Fibroblast of the aortic adventitia (primary cell): ENCODE data around the gene ING3. TPM values are rescaled to one million over a fixed set of nuclear protein-coding genes. Genes with fewer than 3 reads are reported as not detected.

Experiments
- DNase-seq: peaks from one replicate; pipeline ENCODE4 v3.0.0-alpha.2; 2010; ENCODE audit warnings: low read depth
- H3K4me3 ChIP-seq: 2 replicates; pipeline ENCODE4 v1.5.1; 2011; ENCODE audit warnings: low read depth, mild to moderate bottlenecking, control low read depth, low read length, moderate library complexity
- CTCF ChIP-seq: IDR thresholded peaks from 2 replicates; pipeline ENCODE4 v1.5.1; 2011; ENCODE audit warnings: mild to moderate bottlenecking, low read length, control low read depth, inconsistent platforms; ENCODE audit not compliant: insufficient read depth
- total RNA-seq: library from RNA; depleted of rRNA; stranded (reverse); fragments of >200 nt; gene quantifications from 2 replicates; pipeline ENCODE4 v1.2.3, GENCODE V29; 2012; ENCODE audit warnings: low replicate concordance

Gene ING3
- total RNA-seq, 1 donor = 26.3 TPM

- TF ChIP-seq CTCF = no peak
- DNase-seq = no peak
- no peak overlapping the region for H3K4me3 ChIP-seq
Observed at GRCh38 chr7:120961638-120962173, 11.1 kb downstream of the ING3 start.

DNA sequence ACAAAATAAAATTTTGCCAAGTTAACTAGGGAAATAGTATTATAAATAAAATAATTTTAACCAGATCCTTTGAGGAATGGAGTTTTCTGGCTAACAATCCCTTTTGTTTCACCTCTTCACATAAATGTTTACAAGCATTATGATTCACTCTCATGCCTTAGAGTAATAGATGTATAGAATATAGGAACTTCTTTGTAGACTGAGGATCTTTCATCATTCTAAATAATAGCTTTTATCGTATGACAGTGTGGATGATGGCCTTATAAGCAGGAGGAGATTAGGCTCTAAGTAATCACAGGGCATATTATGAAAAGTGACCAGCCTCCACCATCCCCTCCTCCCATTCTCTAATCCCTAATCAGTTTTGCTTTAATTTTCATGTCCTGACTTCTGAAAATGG, 13.5 kb downstream of the ING3 start:
- DNase-seq = no peak
- no peak for TF ChIP-seq CTCF
- no peak overlapping the region for H3K4me3 ChIP-seq

DNA sequence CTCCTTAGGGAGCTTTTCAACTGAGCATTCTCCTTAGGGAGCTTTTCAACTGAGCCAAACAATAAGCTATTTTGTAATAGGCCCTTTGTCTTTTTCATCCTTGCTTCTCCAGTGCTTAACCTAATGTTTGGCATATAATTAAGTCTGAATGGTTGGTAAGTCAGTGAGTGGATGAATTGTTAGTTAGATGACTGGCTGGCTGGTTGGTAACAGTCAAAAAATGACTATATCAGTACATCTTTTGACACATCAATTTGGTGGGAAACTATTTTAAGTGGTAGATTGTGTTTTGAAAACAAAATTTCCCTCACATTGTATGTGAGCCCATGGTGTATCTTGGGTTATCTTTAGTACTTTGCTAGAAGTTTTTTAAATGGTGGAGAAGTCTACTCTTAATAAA, 16.4 kb downstream of the ING3 start:
- DNase-seq = no peak
- no peak for TF ChIP-seq CTCF
- H3K4me3 ChIP-seq = no peak overlapping the region

DNA sequence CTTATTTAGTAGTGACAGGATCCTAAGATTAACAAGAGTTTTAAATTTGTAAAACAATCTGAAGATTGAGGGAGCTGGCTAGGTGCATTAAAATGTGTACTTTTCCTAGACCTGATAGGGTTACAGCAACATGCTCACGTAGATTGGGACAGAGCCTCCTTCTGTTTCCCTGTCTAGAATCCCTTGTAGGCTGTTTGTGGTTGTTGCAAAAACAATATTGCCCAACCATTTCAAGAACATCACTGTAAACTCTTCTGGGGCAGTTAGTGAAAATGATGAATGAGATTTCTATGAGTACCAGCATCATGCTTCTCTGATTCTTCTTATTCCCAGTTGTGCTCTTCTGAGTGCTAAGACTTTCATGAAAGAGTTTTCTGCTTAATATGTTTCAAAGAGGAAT, 23.3 kb downstream of the ING3 start:
- no peak for DNase-seq
- TF ChIP-seq CTCF = no peak

DNA sequence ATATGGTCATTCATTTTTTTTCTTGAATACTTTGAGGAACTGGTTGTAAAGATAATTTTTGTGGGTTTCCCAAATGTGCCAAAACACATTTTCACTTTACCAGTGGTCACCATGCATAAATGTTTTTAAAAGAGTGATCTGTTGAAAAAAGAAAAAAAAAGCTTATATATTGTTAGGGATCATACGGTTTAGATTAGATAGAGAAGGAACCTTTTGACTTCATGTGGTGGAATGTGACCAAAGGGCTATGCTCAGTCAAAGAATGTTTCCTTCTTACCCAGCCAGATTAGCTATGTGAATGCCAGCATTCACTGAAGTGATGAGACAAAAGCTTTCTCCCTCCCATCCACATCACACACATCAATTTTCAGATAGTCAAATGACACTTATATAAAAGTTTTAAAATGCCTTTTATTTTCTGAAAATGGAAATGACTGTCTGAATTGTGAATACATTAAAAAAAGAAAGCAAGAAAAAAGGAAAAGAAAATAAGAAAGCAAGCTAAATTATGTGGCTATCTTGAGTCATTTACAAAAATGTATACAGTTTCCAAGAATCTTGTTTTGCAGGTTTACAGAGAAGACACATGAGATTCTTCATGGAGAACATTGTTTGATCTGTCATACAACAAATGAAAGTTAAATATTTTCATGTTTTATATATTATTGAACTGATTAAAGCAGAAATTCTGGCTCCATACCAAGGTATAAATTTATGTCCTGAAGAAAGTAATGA, 29.4 kb downstream of the ING3 start:
- H3K4me3 ChIP-seq = no peak overlapping the region
- TF ChIP-seq CTCF = no peak
- peak; percentile 67 for DNase-seq

More for the DNA sequence above, 23.3 kb downstream of the ING3 start:
- no peak overlapping the region for H3K4me3 ChIP-seq

GRCh38 chr7:120981117-120981516, 30.5 kb downstream of the ING3 start:
- TF ChIP-seq CTCF = no peak
- no peak for DNase-seq
- no peak overlapping the region for H3K4me3 ChIP-seq
